GM19035 (cell line): ENCODE data around the gene SLC37A4.
"Not testable (repeated sequence)": the region's sequence is repeated elsewhere in the genome, so short reads cannot be mapped to it uniquely, and the experiment has no call there.

Experiments
- ATAC-seq: cut with Tn5 transposase; IDR thresholded peaks from one replicate; pipeline ENCODE4 v1.9.1; 2021; ENCODE audit not compliant: unreplicated experiment

SLC37A4 gene

DNA sequence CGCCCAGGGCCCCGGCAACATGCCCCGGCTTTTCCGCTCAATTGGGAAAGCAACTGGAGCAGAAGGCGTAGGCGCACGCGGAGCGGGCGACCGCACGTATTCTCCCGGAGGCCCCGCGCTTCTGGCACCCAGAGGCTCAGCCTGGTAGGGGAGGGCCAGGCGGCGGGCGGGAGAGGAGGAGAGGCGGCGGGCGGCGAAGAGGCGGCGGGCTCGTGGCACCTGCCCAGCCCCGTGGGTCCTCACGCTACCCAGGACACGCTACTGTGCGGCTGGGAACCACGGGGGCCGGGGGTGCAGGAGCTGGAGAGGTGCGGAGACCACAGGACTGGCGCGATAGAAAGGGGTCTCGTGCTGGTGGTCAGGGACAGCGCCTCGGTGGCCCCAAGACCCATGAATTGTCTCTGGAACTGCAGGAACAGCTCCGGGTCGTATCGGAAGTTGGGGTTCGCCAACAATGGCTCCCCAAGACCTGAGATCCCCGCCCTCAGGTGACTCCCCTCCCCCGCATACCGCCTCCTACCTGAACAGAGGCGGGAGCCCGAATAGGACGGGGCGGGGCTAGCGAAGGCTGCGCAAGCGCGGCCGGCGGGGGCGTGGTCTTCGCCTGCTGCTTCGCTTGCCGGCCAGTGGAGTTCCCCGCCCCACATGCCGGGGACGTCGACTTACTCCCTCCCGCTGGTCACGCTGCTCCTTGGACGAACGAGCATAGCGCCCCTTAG, at the start of gene SLC37A4:
Gene SLC37A4, minus strand, starts transcription at position 549 of the 719 bp plus-strand sequence.
- peak; percentile 95 for ATAC-seq

DNA sequence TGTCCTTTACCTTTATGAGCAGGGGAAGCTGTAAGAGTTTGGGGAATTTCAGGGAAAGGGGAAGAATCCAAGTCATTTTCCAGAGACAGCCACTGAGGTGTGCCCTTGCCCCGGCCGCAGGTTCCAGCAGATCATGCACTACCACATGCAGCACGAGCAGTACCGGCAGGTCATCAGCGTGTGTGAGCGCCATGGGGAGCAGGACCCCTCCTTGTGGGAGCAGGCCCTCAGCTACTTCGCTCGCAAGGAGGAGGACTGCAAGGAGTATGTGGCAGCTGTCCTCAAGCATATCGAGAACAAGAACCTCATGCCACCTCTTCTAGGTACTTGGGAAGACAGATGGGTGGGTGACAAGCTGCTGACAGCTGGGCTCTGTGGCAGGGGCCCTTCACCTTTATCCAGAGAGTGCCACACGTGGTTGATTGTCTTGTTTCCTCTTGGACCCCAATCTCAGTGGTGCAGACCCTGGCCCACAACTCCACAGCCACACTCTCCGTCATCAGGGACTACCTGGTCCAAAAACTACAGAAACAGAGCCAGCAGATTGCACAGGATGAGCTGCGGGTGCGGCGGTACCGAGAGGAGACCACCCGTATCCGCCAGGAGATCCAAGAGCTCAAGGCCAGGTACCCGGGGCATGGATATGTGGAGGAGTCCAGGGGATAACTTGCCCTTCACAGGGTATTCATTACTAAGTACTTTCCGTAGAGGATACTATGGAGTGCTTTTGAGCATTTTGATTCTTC, 48.2 kb upstream of the SLC37A4 start:
- ATAC-seq = no peak

DNA sequence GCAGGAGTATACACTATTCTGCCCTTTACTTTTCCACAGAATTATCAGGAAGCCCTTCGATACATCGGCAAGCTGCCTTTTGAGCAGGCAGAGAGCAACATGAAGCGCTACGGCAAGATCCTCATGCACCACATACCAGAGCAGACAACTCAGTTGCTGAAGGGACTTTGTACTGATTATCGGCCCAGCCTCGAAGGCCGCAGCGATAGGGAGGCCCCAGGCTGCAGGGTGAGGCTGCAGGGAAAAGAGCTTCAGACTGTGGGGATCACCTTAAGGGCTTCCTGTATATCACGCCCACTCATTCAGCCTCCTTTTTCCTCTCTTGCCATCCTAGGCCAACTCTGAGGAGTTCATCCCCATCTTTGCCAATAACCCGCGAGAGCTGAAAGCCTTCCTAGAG, 47.2 kb upstream of the SLC37A4 start:
- no peak for ATAC-seq

DNA sequence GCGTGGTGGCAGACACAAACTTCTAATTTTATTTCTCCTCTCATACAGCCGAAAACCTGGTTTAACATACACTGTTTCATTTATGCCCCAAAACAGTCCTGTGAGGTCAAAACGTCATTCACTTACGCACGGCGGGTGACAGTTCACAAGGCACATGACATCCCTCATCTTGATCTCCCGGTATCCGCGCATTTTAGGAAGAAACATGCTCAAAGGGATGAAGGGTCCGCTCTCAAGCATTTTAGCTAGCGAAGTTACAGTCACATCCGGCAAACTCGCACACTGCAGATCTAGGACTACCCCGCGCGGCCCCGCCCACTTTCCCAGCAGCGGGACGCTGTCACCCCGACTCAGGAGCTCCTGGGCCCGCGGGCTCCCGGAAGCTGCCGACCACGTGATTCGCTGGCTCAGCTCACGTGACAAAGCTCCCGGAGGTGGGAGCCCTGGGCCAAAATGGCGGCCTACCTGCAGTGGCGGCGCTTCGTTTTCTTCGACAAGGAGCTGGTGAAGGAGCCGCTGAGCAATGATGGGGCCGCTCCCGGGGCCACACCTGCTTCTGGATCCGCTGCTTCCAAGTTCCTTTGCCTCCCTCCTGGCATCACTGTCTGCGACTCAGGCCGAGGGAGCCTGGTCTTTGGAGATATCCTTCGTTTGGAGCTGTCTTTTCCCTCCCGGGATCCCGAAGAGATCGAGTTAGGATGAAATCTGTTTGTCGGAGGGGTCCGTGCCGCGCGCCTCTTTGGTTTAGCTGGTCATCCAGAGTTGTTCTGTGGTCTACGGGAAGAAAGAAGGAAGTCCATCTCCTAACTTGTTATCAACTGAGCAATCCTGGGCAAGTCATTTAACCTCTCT, 36.9 kb upstream of the SLC37A4 start, which contains the start of gene VPS11:
Gene VPS11, plus strand, starts transcription at position 448 of the 852 bp plus-strand sequence. Its CDS starts 6 bp downstream, at position 454.
- peak; percentile 90 for ATAC-seq

DNA sequence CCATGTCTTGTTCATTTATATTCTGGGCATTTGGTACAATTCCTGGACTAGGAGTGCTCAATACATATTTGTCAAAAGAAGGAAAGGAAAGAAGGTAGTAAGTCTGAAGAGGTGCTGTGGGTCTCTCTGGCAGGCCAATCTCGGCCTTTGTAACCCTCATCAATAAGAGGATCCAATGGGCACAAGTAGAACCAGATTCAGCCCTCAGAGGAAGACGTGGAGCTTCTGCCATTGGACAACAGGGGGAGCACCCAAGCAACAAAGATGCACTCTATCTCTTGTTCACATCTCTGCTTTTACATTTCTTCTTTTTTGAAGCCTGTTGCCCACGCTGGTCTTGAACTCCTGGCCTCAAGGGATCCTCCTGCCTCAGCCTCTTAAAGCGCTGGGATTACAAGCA, 34.7 kb upstream of the SLC37A4 start:
- ATAC-seq = no peak

DNA sequence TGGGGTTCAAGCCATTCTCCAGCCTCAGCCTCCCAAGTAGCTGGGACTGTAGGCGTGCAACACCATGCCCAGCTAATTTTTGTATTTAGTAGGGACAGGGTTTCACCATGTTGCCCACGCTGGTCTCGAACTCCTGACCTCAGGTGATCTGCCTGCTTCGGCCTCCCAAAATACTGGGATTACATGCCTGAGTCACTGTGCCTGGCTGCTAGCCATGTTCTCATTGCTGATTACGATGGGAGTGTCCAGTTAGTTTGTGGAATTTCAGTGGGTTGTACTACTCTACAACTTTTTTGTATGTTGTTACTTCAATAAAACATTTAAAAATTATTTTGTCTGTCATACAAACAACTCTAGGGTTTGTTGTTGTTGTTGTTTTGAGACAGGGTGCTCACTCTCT, 32.1 kb upstream of the SLC37A4 start:
- ATAC-seq = no peak

DNA sequence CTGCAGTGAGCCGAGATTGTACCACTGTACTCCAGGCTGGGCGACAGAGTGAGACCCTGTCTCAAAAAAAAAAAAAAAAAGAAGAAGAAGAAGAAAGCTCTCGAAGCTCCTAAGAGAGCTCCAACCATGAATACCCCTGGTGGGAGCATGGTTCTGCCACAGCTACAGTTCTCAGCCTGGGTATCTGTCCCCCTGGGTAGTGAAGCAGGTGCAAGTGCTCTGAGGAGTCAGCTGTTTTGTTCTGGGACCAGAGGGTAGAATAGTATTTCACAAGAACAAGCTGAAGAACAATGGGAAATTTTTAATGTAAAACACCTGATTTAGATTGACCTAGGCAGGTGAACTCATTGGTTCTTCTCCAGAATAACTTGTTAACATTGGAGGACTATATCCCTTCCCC, 30.6 kb upstream of the SLC37A4 start:
- ATAC-seq = no peak

DNA sequence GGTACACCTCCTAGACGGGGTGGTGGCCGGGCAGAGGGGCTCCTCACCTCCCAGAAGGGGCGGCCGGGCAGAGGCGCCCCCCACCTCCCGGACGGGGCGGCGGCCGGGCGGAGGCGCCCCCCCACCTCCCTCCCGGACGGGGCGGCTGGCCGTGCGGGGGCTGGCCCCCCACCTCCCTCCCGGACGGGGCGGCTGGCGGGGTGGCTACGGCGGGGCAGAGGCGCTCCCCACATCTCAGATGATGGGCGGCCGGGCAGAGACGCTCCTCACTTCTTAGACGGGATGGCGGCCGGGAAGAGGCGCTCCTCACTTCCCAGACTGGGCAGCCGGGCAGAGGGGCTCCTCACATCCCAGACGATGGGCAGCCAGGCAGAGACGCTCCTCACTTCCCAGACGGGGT, 28.5 kb upstream of the SLC37A4 start:
- not testable (repeated sequence) for ATAC-seq

DNA sequence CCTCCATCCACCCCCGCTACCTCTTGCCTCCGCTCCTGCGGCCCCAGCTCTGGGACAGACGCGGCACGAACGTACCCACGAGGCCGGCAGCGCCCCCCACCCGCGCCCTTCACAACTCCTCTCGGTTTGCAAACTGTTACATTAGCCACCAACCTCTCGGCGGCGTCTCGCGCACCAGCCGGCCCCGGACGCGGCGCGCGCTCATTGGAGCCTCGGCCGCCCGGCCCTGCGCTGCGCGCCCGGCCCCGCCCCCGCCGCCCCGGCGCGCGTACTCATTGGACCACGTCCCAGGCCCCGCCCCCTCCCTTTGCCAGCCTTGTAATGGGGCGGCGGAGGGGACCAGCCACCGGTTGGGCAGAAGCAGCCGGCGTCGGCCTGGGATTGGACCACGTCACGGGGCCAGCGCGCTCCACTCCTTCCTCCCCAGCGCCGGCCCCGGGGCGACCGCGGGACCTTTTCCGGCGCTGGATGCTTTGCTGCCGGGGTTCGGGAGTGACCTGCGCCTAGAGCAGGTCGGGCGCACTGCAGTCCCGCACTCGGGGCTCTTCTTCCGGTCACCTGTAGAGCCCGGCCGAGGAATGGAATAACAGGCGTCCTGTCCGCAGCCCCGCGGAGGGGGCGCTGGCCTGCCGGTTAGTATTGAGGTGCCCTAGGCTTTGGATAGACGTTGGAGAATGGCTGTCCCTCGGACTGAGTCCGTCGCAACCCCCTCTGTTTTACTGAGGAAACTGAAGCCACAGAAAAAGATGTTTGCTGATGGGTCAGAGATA, 26.5 kb upstream of the SLC37A4 start, which contains the start of gene HYOU1:
Gene HYOU1, minus strand, starts transcription at position 206 of the 770 bp plus-strand sequence. CDS start 1,045 bp downstream, outside the sequence.
- ATAC-seq = peak; percentile 88

DNA sequence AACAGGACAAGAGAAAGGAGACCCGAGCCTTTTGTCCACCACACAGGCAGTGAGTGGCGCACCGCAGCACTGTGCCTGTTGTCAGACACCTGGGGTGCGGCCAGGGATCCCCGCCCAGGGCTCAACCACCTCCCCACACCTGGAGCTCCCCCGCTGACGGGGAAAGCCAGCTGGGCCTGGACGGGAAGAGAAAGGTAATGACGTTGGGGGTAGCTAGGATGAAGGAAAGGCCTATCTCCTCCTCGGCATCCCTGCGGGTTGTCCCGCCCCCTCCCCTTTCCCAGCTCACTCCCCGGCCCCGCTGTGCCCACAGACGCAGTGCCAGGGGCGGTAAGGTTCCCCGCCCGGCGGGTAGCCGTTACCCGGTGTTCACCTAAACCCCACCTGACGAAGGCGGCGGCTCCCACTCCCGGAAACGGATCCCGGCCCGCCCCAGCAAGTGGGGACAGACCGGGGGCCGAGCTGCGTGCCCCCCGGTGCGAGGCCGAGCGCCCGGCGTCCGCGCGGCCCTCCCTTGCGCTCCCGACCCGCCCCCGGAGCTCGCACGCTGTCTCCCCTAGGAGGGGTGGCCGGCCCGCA, 25.8 kb upstream of the SLC37A4 start:
- ATAC-seq = peak; percentile 21

DNA sequence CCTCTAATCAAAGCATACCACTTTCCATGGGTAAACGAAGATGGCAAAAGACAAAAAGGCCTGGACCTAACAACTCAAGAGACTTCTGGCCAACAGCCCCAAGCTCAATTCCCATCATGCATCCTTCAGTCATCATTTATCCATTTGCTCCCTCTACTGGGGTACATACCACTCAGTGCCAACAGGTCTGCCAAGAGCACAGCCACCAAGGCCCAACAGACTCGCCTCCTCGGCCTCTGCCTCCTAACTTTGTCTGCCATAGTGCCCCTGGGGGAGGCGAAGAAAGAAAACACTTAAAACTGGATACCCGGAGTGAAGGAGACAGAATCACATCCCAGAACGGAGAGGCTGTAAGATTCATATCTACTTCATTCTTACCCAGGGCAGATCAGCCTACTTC, 25.2 kb upstream of the SLC37A4 start:
- ATAC-seq = no peak

DNA sequence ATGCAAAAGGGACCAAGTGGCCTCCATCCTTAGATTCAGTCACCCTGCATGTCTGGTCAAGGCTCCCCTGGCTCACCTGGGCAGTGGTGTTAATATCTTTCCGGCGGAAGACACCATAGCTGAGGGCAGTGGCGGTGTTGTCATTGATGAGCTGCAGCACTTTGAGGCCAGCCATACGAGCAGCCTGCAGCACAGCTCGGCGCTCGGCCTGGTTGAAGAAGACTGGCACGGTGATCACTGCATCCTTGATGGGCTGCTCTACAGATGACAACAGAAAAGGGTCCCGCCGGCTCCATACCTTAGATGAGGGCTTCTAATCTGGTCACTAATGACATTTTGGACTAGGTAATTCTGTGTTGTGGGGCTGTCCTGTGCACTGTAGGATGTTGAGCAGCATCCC, 23.7 kb upstream of the SLC37A4 start:
- no peak for ATAC-seq

DNA sequence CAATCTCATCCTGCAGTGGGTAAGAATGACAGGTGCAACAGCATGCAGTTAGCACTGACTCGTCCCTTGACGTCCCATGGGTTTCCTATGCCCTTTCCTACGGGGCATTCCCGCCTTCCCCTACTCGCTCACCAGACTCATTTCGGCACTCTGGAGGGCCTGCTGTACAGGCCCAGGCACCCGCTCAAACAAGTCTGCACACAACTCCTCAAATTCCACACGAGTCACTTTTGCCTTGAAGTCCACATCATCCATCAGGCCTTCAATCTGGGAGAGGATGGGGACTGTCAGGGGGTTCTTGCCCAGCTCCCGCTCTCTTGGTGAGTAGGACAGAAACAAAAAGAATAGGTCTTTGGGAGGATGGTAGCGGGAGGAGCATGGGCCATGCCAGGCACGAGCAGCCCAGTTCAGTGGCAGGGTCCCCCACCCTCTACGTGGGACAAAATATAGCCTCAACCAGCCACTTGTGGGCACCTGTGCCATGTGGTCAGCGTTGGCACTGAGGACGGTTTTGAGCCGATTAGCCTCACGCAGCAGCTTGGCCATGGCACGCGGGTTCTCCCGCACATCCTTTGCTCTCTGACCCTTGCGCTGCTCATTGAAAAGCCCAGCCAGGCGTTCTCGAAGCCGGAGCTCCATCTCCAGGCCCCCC, 21.6 kb upstream of the SLC37A4 start:
- no peak for ATAC-seq

DNA sequence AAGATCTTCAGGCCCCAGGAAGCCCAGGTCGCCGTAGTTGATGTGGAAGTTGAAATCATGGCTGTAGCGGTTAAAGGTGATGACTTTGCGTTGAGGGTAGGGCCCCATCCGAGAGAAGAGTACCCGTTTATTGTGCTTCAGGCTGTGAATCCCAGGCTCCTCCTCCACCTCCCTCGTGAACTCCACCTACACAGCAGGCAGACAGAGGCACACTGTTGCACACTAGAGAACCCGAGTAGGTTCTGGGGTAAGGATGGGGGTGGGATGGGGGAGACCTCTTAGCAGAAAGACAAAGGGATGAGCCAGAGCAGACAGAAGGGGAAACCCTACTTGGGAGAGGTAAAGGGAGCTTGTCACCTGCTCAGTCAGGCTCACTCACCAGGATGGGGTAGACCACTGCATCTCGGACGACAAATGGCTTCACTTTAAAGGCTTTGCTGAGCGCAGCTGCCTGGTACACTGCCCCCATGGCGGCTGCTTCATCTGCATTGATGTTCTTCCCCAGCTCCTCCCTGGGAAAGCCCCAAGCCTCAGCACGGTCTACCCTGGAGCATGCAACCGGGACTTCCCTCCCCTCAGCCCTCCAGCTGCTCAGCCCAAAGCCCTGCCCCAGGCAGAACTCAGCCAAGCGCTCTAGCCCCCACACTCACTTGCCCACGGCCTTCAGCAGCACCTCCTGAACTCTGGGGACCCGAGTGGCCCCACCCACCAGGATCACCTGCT, 20.9 kb upstream of the SLC37A4 start:
- peak; percentile 48 for ATAC-seq

DNA sequence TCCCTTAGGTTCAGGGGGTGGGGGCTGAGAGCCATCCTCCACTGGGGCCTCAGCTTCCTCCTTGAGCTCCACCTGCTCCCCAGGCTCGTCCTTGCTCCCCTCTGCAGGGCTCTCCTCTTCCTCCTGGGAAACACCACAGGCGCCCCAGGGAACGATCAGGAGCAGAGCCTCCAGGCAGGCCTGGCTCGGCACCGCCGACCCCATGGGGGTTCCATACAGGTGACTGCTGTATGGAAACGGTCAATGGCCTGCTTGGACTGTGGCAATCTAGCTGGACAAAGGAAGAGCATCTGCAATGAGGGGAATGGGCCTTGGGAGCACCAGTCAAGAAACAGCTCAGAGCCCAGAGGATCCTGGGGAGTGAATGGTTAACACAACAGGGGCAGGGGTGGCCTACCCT, 18.4 kb upstream of the SLC37A4 start:
- no peak for ATAC-seq

DNA sequence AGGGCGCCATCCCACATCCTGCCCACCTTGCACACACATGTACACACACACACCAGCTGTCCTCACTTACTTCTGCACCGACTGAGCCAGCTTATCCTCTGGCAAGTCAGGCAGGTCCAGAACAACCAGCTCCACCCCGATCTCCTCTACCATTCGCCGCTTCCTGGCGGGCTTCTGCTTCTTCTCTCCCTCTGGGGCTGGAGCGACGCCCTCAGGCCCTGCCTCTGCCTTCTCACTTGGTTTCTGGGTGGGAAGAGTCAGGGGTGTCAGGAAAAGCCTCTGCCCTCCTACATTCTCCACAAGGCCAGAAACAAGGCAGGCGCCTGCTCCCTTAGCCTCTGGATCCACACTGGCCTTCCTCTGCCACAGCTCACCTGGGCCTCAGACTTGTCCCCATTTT, 18.0 kb upstream of the SLC37A4 start:
- ATAC-seq = no peak

DNA sequence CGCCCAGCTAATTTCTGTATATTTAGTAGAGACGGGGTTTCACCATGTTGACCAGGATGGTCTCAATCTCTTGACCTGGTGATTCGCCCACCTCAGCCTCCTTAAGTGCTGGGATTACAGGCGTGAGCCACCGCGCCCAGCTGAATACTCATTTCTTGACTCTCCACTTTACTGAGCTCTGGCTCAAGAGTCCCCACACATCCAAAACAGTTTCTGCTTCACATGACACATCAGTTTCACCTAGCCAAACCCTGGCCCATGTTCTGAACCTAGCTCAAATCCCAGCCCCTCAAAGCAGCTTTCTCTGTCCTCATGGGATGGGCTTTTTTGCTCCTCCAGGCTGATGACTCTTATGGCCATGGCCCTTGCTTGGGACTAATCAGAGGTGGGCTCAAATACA, 16.5 kb upstream of the SLC37A4 start:
- ATAC-seq = no peak

DNA sequence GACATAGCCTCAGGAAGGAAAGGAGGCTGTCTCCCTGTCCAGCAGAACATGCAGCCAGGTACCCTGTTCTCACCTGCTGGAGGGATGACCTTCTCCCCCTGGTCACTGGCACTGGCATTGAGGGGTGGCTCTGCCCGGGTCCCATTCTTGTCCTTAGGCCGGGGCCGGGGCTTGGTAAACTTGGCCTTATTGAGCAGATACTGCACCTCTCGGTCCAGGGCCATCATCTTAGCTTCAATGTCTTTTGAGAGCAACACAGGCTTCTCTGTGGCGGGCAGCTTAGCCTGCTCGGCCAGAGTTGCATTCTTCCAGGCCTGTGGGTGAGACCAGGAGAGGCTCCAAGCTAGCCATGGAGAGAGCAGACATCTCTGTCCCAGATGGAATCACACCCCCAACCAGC, 15.8 kb upstream of the SLC37A4 start:
- no peak for ATAC-seq

DNA sequence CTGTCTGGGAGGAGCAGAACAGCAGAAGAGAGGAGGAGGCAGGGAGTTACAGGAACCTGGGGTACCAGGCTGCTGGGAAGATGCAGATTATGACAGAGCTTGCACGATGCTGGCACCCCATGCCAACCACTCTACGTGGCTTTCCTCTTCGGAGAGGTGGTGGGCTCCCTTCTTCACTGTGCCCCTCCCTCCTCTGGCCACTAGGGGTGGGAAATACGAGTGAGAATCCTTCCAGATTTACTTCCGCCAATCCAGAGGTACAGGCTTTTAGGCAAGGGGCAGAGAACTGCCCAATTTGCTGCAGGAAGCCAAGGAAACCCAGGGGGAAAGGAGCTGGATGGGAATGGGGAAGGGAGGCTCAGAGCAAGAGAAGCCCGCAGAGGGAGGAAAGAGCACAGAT, 14.0 kb upstream of the SLC37A4 start:
- no peak for ATAC-seq
